Mononuclear cell (primary cell): ENCODE data around the gene HSPB1. TPM values are rescaled to one million over a fixed set of nuclear protein-coding genes. Genes with fewer than 3 reads are reported as not detected.
"Not testable (repeated sequence)": the region's sequence is repeated elsewhere in the genome, so short reads cannot be mapped to it uniquely, and the experiment has no call there.

ENCODE experiments used
- H3K27me3 ChIP-seq: 2 replicates; pipeline ENCODE4 v1.6.0; 2011; ENCODE audit warnings: low read length, control low read depth; ENCODE audit not compliant: insufficient read depth
- H3K4me1 ChIP-seq: 2 replicates; pipeline ENCODE4 v1.5.1; 2011; ENCODE audit warnings: mild to moderate bottlenecking, low read length, control low read depth; ENCODE audit not compliant: insufficient read depth
- H3K4me3 ChIP-seq: 2 replicates; pipeline ENCODE4 v1.5.1; 2011; ENCODE audit warnings: mild to moderate bottlenecking, low read length, moderate library complexity
- H3K9me3 ChIP-seq: 2 replicates; pipeline ENCODE4 v1.5.1; 2011; ENCODE audit warnings: low read depth, mild to moderate bottlenecking, control low read depth, low read length
- total RNA-seq: library from RNA; depleted of rRNA; stranded (reverse); fragments of >200 nt; gene quantifications from one replicate; pipeline ENCODE4 v1.2.3, GENCODE V29; 2012

Gene HSPB1
- total RNA-seq, 1 donor = 4.5 TPM

- no peaks in the 10 kb centered on the region for H3K27me3 ChIP-seq
- no peaks in the 10 kb centered on the region for H3K9me3 ChIP-seq
- H3K4me1 ChIP-seq = peaks cover 7% of the 10 kb centered on the region
- H3K4me3 ChIP-seq = no peak overlapping the region
These were observed 7.9 kb downstream of the HSPB1 start for GRCh38 chr7:76310102-76310957.

GRCh38 chr7:76311838-76312237 is 9.4 kb downstream of the HSPB1 start:
- H3K27me3 ChIP-seq, H3K9me3 ChIP-seq, H3K4me1 ChIP-seq, H3K4me3 ChIP-seq: not testable (repeated sequence)

- Histone ChIP-seq H3K4me1 (peaks cover 20% of the 10 kb centered on the region), H3K4me3 (no peak overlapping the region), H3K9me3 (no peaks in the 10 kb centered on the region), H3K27me3 (no peaks in the 10 kb centered on the region)
These were observed 11.7 kb downstream of the HSPB1 start for GRCh38 chr7:76314042-76314721.

GRCh38 chr7:76314740-76315139 is 12.3 kb downstream of the HSPB1 start:
- H3K27me3 ChIP-seq, H3K4me3 ChIP-seq, H3K9me3 ChIP-seq: not testable (repeated sequence)
- H3K4me1 ChIP-seq = peaks cover 26% of the 10 kb centered on the region

GRCh38 chr7:76315364-76315763 is 12.9 kb downstream of the HSPB1 start:
- H3K9me3 ChIP-seq = no peaks in the 10 kb centered on the region
- no peaks in the 10 kb centered on the region for H3K27me3 ChIP-seq
- H3K4me3 ChIP-seq = no peak overlapping the region
- H3K4me1 ChIP-seq = peaks cover 26% of the 10 kb centered on the region

GRCh38 chr7:76316984-76317781 is 14.7 kb downstream of the HSPB1 start:
- H3K4me3 ChIP-seq = peak overlapping the region; percentile 68
- H3K9me3 ChIP-seq = no peaks in the 10 kb centered on the region
- peaks cover 26% of the 10 kb centered on the region for H3K4me1 ChIP-seq
- no peaks in the 10 kb centered on the region for H3K27me3 ChIP-seq

GRCh38 chr7:76317782-76318487 is 15.5 kb downstream of the HSPB1 start:
- Histone ChIP-seq H3K4me1 (peaks cover 26% of the 10 kb centered on the region), H3K4me3 (peak overlapping the region; percentile 68), H3K27me3 (no peaks in the 10 kb centered on the region), H3K9me3 (no peaks in the 10 kb centered on the region)

GRCh38 chr7:76318488-76319353 is 16.2 kb downstream of the HSPB1 start:
- H3K9me3 ChIP-seq = no peaks in the 10 kb centered on the region
- peaks cover 26% of the 10 kb centered on the region for H3K4me1 ChIP-seq
- H3K4me3 ChIP-seq = peak overlapping the region; percentile 68
- H3K27me3 ChIP-seq = no peaks in the 10 kb centered on the region

- Histone ChIP-seq H3K27me3 (no peaks in the 10 kb centered on the region), H3K4me3 (no peak overlapping the region), H3K4me1 (peaks cover 8% of the 10 kb centered on the region), H3K9me3 (no peaks in the 10 kb centered on the region)
These were observed 22.6 kb downstream of the HSPB1 start for GRCh38 chr7:76325092-76325491.

- Histone ChIP-seq H3K4me1 (peaks cover 8% of the 10 kb centered on the region), H3K27me3 (no peaks in the 10 kb centered on the region), H3K9me3 (no peaks in the 10 kb centered on the region)
These were observed 23.3 kb downstream of the HSPB1 start for GRCh38 chr7:76325811-76326210.

GRCh38 chr7:76326646-76327233 is 24.3 kb downstream of the HSPB1 start:
- Histone ChIP-seq H3K4me1 (peaks cover 8% of the 10 kb centered on the region), H3K4me3 (no peak overlapping the region), H3K9me3 (no peaks in the 10 kb centered on the region), H3K27me3 (no peaks in the 10 kb centered on the region)

More at GRCh38 chr7:76325811-76326210, 23.3 kb downstream of the HSPB1 start:
- no peak overlapping the region for H3K4me3 ChIP-seq

GRCh38 chr7:76327610-76328009 is 25.1 kb downstream of the HSPB1 start:
- no peaks in the 10 kb centered on the region for H3K9me3 ChIP-seq
- H3K27me3 ChIP-seq = no peaks in the 10 kb centered on the region
- no peak overlapping the region for H3K4me3 ChIP-seq
- H3K4me1 ChIP-seq = peaks cover 17% of the 10 kb centered on the region

- Histone ChIP-seq H3K9me3 (no peaks in the 10 kb centered on the region), H3K4me1 (peaks cover 24% of the 10 kb centered on the region), H3K4me3 (no peak overlapping the region), H3K27me3 (no peaks in the 10 kb centered on the region)
These were observed 25.9 kb downstream of the HSPB1 start for GRCh38 chr7:76328389-76328788.
